ENCODE measurements around the gene PNKD.

Gene PNKD

GRCh38 chr2:218354045-218354444, 83.7 kb downstream of the PNKD start:
- TF ChIP-seq EZH2phosphoT487 (conservative IDR thresholded peaks at IDR 0.05; ENCODE audit: low read length): no peak
- TF ChIP-seq, protein P1, sequence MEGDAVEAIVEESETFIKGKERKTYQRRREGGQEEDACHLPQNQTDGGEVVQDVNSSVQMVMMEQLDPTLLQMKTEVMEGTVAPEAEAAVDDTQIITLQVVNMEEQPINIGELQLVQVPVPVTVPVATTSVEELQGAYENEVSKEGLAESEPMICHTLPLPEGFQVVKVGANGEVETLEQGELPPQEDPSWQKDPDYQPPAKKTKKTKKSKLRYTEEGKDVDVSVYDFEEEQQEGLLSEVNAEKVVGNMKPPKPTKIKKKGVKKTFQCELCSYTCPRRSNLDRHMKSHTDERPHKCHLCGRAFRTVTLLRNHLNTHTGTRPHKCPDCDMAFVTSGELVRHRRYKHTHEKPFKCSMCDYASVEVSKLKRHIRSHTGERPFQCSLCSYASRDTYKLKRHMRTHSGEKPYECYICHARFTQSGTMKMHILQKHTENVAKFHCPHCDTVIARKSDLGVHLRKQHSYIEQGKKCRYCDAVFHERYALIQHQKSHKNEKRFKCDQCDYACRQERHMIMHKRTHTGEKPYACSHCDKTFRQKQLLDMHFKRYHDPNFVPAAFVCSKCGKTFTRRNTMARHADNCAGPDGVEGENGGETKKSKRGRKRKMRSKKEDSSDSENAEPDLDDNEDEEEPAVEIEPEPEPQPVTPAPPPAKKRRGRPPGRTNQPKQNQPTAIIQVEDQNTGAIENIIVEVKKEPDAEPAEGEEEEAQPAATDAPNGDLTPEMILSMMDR (IDR thresholded peaks at IDR 0.05; ENCODE audit: insufficient read depth, low read length, poor library complexity, severe bottlenecking): no peak
- no peaks in the 10 kb centered on the region for H3F3A ChIP-seq (ENCODE audit: insufficient read depth)
- no peak overlapping the region for H3K4me2 ChIP-seq (ENCODE audit: low read depth, low read length, poor library complexity, severe bottlenecking)
- H3K9me2 ChIP-seq (replicated peaks; ENCODE audit: insufficient read depth, low read length): no peaks in the 10 kb centered on the region
- no peaks in the 10 kb centered on the region for H3K36me3 ChIP-seq (ENCODE audit: low read length)
- no peak overlapping the region for H3K9ac ChIP-seq (ENCODE audit: low read length)
- H4K20me1 ChIP-seq (ENCODE audit: low read depth, low read length): no peaks in the 10 kb centered on the region
- H3K79me2 ChIP-seq (ENCODE audit: insufficient read depth, low read length): no peaks in the 10 kb centered on the region
- H3K9me3 ChIP-seq (ENCODE audit: insufficient read depth, low read length): peaks cover 5% of the 10 kb centered on the region; the same call in 1 of the 2 replicates
- H2AFZ ChIP-seq (ENCODE audit: low read depth, low read length, severe bottlenecking): no peak overlapping the region
- H3K27ac ChIP-seq (ENCODE audit: low read depth, low read length): no peak overlapping the region
- no peak overlapping the region for H3K4me3 ChIP-seq (ENCODE audit: insufficient read depth, low read length, poor library complexity, severe bottlenecking)
- no peaks in the 10 kb centered on the region for H3K27me3 ChIP-seq (ENCODE audit: low read length)

GRCh38 chr2:218354850-218355443, 84.6 kb downstream of the PNKD start:
- Histone ChIP-seq H3K9me3 (ENCODE audit: insufficient read depth, low read length) (peaks cover 5% of the 10 kb centered on the region; the same call in 1 of the 2 replicates), H3K4me3 (ENCODE audit: insufficient read depth, low read length, poor library complexity, severe bottlenecking) (no peak overlapping the region), H4K20me1 (ENCODE audit: low read depth, low read length) (no peaks in the 10 kb centered on the region), H3K4me2 (ENCODE audit: low read depth, low read length, poor library complexity, severe bottlenecking) (no peak overlapping the region), H3K27ac (ENCODE audit: low read depth, low read length) (no peak overlapping the region), H3K79me2 (ENCODE audit: insufficient read depth, low read length) (no peaks in the 10 kb centered on the region), H3K9me2 (replicated peaks; ENCODE audit: insufficient read depth, low read length) (no peaks in the 10 kb centered on the region), H3K9ac (ENCODE audit: low read length) (no peak overlapping the region), H3F3A (ENCODE audit: insufficient read depth) (no peaks in the 10 kb centered on the region), H2AFZ (ENCODE audit: low read depth, low read length, severe bottlenecking) (no peak overlapping the region), H3K36me3 (ENCODE audit: low read length) (no peaks in the 10 kb centered on the region), H3K27me3 (ENCODE audit: low read length) (no peaks in the 10 kb centered on the region)
- TF ChIP-seq EZH2phosphoT487 (conservative IDR thresholded peaks at IDR 0.05; ENCODE audit: low read length): no peak
- TF ChIP-seq, protein P1 (IDR thresholded peaks at IDR 0.05; ENCODE audit: insufficient read depth, low read length, poor library complexity, severe bottlenecking): no peak

GRCh38 chr2:218357236-218358177, 87.2 kb downstream of the PNKD start:
- H3K4me2 ChIP-seq (ENCODE audit: low read depth, low read length, poor library complexity, severe bottlenecking): no peak overlapping the region
- no peaks in the 10 kb centered on the region for H3K9me2 ChIP-seq (replicated peaks; ENCODE audit: insufficient read depth, low read length)
- H3K27ac ChIP-seq (ENCODE audit: low read depth, low read length): no peak overlapping the region
- H2AFZ ChIP-seq (ENCODE audit: low read depth, low read length, severe bottlenecking): no peak overlapping the region
- no peaks in the 10 kb centered on the region for H3K9me3 ChIP-seq (ENCODE audit: insufficient read depth, low read length)
- no peak overlapping the region for H3K9ac ChIP-seq (ENCODE audit: low read length)
- H3K27me3 ChIP-seq (ENCODE audit: low read length): no peaks in the 10 kb centered on the region
- H3K79me2 ChIP-seq (ENCODE audit: insufficient read depth, low read length): no peaks in the 10 kb centered on the region
- no peak for TF ChIP-seq EZH2phosphoT487 (conservative IDR thresholded peaks at IDR 0.05; ENCODE audit: low read length)
- TF ChIP-seq, protein P1 (IDR thresholded peaks at IDR 0.05; ENCODE audit: insufficient read depth, low read length, poor library complexity, severe bottlenecking): no peak
- H3K36me3 ChIP-seq (ENCODE audit: low read length): no peaks in the 10 kb centered on the region
- no peaks in the 10 kb centered on the region for H3F3A ChIP-seq (ENCODE audit: insufficient read depth)
- H4K20me1 ChIP-seq (ENCODE audit: low read depth, low read length): no peaks in the 10 kb centered on the region
- H3K4me3 ChIP-seq (ENCODE audit: insufficient read depth, low read length, poor library complexity, severe bottlenecking): no peak overlapping the region

Data from SU-DHL-6 (cell line).